ENCODE results near the gene WAPL.

GRCh38 chr10:86409183-86409582 is 112.4 kb downstream of the WAPL start:
- TF ChIP-seq ATF3 (IDR thresholded peaks at IDR 0.05; ENCODE audit: borderline replicate concordance, extremely low read depth, low read depth, low read length) (no peak), POLR2A (IDR thresholded peaks at IDR 0.05; ENCODE audit: low read depth, low read length) (no peak), RAD21 (IDR thresholded peaks at IDR 0.05; ENCODE audit: insufficient read depth, low read depth, low read length) (no peak), MXI1 (IDR thresholded peaks at IDR 0.05; ENCODE audit: low read depth, low read length) (no peak), ZBTB11 (CRISPR knock-in tag; IDR thresholded peaks at IDR 0.05) (no peak), CTCF (IDR thresholded peaks at IDR 0.05 in 2 of 3, conservative IDR thresholded peaks at IDR 0.05 in 1 of 3; ENCODE audit: control insufficient read depth in 2 of 3, extremely low read depth in 1 of 3, insufficient read depth in 1 of 3, low read depth in 3 of 3, low read length in 3 of 3) (no peak), SMAD5 (IDR thresholded peaks at IDR 0.05; ENCODE audit: low read depth) (no peak), TAF1 (IDR thresholded peaks at IDR 0.05; ENCODE audit: borderline replicate concordance, low read depth, low read length) (no peak)
